ENCODE measurements around the gene SDS. TPM values are rescaled to one million over a fixed set of nuclear protein-coding genes. Genes with fewer than 3 reads are reported as not detected.

SDS gene, protein sequence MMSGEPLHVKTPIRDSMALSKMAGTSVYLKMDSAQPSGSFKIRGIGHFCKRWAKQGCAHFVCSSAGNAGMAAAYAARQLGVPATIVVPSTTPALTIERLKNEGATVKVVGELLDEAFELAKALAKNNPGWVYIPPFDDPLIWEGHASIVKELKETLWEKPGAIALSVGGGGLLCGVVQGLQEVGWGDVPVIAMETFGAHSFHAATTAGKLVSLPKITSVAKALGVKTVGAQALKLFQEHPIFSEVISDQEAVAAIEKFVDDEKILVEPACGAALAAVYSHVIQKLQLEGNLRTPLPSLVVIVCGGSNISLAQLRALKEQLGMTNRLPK
- total RNA-seq, result not detected in 2 replicates

DNA sequence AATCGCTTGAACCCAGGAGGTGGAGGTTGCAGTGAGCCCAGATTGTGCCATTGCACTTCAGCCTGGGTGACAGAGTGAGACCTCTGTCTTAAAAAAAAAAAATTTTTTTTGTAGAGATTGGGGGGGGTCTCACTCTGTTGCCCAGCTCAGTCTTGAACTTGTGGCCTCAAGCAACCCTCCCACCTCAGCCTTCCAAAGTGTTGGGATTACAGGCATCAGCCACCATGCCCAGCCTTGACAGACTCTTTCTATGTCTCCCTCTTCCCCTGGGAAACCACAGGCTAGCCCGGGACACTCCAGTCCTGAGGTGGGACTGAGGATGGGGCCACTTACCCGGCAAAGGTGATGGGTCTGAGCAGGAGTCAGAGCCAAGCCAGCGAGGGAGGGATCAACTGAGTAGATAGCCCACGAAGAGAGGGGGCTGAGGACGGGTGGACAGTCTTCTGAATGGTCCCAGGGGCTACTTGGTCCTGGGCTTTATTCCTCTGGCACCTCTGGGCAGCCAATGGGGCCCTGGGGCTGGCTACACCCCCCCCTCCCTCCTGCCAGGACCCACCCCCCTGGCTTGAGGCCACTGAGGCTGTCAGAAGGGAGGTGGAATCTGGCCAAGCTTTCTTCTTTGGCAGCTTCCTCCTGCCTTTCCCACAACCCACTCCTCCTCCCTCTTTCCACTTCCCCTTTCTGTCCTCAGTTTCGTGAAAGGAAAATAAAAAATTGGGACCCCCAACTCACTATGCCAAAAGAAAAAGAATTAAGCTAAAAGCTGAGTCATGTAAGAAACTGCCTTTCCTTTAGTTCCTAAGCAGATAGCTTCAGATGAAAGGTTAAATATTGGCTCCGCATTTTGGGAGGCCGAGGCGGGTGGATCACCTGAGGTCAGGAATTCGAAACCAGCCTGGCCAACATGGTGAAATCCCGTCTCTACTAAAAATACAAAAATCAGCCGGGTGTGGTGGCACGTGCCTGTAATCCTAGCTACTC is at the start of gene SDS:
TSS of gene SDS (minus strand) at position 453 of the 981 bp plus-strand sequence. CDS start 4,179 bp downstream, outside the sequence.

DNA sequence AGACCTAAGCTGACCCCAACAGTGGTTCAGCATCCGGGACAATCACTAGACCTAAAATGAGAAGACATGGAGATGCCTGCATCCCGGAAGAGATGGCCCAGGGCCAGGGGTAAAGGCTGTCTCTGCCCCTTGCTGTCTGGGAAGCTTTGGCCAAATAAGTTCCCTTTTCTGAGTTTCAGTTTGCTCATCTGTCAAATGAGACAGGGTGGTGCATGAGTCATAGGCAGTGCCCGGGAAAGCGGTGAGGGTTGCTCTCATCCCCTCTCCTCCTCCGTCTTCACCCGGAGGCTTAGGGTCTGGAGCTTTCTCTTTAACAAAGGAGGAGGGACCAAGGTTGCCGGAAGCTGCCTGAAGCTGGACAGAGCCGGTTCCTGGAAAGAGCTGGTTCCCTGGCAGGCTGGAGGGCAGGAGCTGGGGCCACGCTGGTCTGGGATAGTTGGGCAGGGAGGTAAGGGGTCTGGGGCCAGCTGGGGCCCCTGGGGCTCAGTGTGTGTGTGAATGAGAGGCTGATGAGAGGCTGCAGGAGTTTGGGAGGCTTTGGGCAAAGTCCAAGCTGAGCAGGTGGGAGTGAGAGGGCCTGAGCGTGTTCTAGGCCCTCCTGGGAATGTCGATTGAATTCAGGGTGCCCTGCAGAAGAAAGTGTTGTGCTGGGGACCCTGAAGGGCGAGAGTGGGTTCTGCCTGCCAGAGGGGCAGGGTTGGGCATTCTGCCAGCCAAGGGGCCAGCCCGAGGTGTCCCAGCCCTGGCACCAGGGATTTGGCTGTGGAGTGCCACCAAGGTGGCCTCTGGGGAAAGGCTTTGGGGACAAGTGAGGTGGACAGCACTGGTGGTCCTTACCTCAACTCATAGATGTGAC is 18.6 kb upstream of the SDS start, which contains the start of gene SDSL:
TSS of gene SDSL (plus strand) at position 351 of the 856 bp plus-strand sequence. CDS start 5,603 bp downstream, outside the sequence.

DNA sequence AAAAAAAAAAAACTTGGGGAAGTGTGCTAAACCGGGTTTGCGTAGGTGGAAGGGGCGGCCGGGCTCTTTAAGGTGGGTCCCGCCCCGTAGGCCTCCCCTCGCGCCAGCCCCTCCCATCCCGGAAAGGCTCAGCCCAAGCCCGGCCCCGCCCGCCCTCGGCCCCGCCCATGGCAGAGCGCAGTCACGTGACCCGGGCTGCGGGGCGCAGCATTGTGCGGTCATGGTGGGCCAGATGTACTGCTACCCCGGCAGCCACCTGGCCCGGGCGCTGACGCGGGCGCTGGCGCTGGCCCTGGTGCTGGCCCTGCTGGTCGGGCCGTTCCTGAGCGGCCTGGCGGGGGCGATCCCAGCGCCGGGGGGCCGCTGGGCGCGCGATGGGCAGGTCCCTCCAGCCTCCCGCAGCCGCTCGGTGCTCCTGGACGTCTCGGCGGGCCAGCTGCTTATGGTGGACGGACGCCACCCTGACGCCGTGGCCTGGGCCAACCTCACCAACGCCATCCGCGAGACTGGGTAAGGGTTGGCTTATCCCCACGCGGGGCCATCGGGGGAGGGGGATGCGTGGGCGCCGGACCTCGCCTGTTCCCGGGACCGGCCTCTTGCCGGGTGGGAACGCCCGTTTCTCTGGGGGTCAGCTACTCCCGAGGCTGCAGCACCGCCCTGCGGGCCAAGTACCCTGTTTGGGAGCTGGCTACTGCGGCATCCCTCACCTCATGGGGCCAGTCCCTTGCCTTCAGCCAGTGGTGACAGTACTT is 45.1 kb downstream of the SDS start, which contains the start of gene PLBD2:
TSS of gene PLBD2 (plus strand) at position 207 of the 752 bp plus-strand sequence. CDS start at position 221, 14 bp downstream.

Other genes with a start within 250 kb of the SDS start
- 41.0 and 46.9 TPM in 2 replicates for gene DDX54, start 218.4 kb downstream of the SDS start, total RNA-seq
- gene RITA1, start 218.2 kb downstream of the SDS start, total RNA-seq, result 18.5 and 30.8 TPM in 2 replicates
- 7.9 and 32.4 TPM in 2 replicates for gene TPCN1, start 182.4 kb downstream of the SDS start, total RNA-seq
- 14.7 and 27.1 TPM in 2 replicates for gene SLC8B1, start 68.8 kb downstream of the SDS start, total RNA-seq
- 8.5 and 37.7 TPM in 2 replicates for gene PLBD2, start 45.3 kb downstream of the SDS start, total RNA-seq
- gene SDSL, start 18.5 kb upstream of the SDS start, total RNA-seq, result 7.4 and 9.6 TPM in 2 replicates
- gene LHX5, start 68.0 kb upstream of the SDS start, total RNA-seq, result under 0.01 and 0.34 TPM in 2 replicates

Data from nasal cavity respiratory epithelium epithelial cell of viscerocranial mucosa (primary cell).